GM12891 (cell line): Measurements from ENCODE around the gene RAC2.

ENCODE experiments used
- PAX5 ChIP-seq: IDR thresholded peaks from 2 replicates; pipeline ENCODE4 v1.6.1; 2011; ENCODE audit warnings: low read length, moderate library complexity, mild to moderate bottlenecking; ENCODE audit not compliant: insufficient read depth, severe bottlenecking
- POLR2A ChIP-seq: IDR thresholded peaks from 2 replicates; pipeline ENCODE4 v1.6.1; 2011; ENCODE audit warnings: low read depth, low read length, control low read depth
- POLR2AphosphoS5 ChIP-seq: IDR thresholded peaks from 2 replicates; pipeline ENCODE4 v1.6.1; 2011; ENCODE audit warnings: low read depth, low read length, control low read depth
- POU2F2 ChIP-seq: IDR thresholded peaks from 2 replicates; pipeline ENCODE4 v1.6.1; 2011; ENCODE audit warnings: low read depth, mild to moderate bottlenecking, control low read depth, low read length, moderate library complexity
- SPI1 ChIP-seq: IDR thresholded peaks from 2 replicates; pipeline ENCODE4 v1.6.1; 2011; ENCODE audit warnings: low read depth, low read length, control low read depth
- TAF1 ChIP-seq: IDR thresholded peaks from 2 replicates; pipeline ENCODE4 v1.6.1; 2011; ENCODE audit warnings: low read depth, low read length, control low read depth

DNA sequence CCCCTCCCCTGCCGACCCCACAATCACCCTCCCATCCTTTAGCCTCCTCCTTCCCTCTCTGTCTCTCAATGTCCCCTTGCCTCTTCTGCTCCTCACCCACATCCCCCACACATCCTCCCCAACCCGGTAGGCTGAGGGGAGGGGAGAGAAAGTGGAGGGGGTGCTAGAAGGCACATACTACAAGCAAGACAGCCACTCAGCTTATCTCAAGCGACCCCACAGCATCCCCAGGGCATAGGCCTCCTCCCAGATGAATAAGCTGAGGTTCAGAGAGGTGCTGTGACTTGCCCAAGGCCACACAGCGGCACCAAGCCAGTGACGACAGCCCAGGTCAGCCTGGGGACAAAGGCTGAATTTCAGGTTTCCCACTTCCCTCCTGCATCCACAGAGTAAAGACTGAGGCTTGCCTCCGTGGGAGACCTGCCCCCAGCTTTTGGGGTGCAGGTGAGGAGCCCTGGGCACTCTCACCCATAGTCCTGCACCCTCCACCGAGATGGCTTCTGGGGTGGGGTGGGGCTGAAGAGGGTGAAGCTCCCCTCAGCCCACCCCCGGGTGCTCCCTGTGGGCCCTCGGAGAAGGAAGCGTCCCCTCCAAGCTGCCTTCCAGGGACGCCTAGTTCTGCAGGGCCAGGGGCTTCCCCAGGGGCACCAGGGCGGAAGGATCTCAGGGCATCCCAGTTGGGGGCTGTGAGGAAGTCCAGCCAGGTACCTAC lies 511 bp downstream of the RAC2 start:
- TF ChIP-seq POLR2A (no peak), POLR2AphosphoS5 (no peak), TAF1 (no peak), SPI1 (peak; percentile 12; the same call in 1 of the 2 replicates), POU2F2 (no peak), PAX5 (no peak)
